Heart left ventricle (tissue), 16 donors: ENCODE data around the gene DPY30. TPM values are rescaled to one million over a fixed set of nuclear protein-coding genes. Genes with fewer than 3 reads are reported as not detected.
"Not testable (repeated sequence)": the region's sequence is repeated elsewhere in the genome, so short reads cannot be mapped to it uniquely, and the experiment has no call there.

Source experiments
- ATAC-seq, 4 donors: fragments of 200-7000 bp; cut with Tn5 transposase; one replicate each; pipeline ENCODE4 v1.9.1; 2020 to 2022; ENCODE audit warnings: moderate library complexity in 4 of 4, mild to moderate bottlenecking in 3 of 4, moderate number of reproducible peaks in 1 of 4
- DNase-seq, 5 donors: peaks; one replicate each; pipeline ENCODE4 v3.0.0-alpha.2; 2020
- H3K27ac ChIP-seq, 12 donors: fragments of 200-600 bp; sonication (generic) in 4 of 12; one replicate each; pipeline versions ENCODE4 v1.5.0 to v1.8.0; 2016 to 2022; ENCODE audit warnings: mild to moderate bottlenecking in 2 of 12
- H3K27me3 ChIP-seq, 9 donors: fragments of 200-600 bp; sonication (generic) in 2 of 9; one replicate each; pipeline versions ENCODE4 v1.5.1 to v1.8.0; 2016 to 2022; ENCODE audit warnings: mild to moderate bottlenecking in 3 of 9
- H3K36me3 ChIP-seq, 9 donors: fragments of 200-600 bp; sonication (generic) in 2 of 9; one replicate each; pipeline versions ENCODE4 v1.5.0 to v1.8.0; 2018 to 2022; ENCODE audit warnings: mild to moderate bottlenecking in 2 of 9
- H3K4me1 ChIP-seq, 12 donors: fragments of 200-600 bp; sonication (generic) in 4 of 12; one replicate each; pipeline versions ENCODE4 v1.5.0 to v1.8.0; 2016 to 2022; ENCODE audit warnings: mild to moderate bottlenecking in 3 of 12
- H3K4me3 ChIP-seq, 12 donors: fragments of 200-600 bp; sonication (generic) in 4 of 12; one replicate each; pipeline versions ENCODE4 v1.5.0 to v1.8.0; 2017 to 2022; ENCODE audit warnings: mild to moderate bottlenecking in 9 of 12, moderate library complexity in 4 of 12
- H3K9me3 ChIP-seq, 12 donors: fragments of 200-600 bp; sonication (generic) in 4 of 12; one replicate each; pipeline versions ENCODE4 v1.5.0 to v1.8.0; 2016 to 2022; ENCODE audit warnings: mild to moderate bottlenecking in 1 of 12
- POLR2A ChIP-seq, 2 donors: fragments of 450-650 bp; IDR thresholded peaks; one replicate each; pipeline ENCODE4 v1.6.1; 2017; ENCODE audit warnings: antibody characterized with exemption in 2 of 2, mild to moderate bottlenecking in 2 of 2, moderate library complexity in 2 of 2
- WGBS, 4 donors: extraction: QIAGEN DNeasy Blood & Tissue Kit in 2 of 4; methylation state at CpG; one replicate each; pipeline versions ENCODE4 v1.1.5 to v1.1.7; 2013 to 2018; 5-methylcytosine and 5-hydroxymethylcytosine counted together
- intact Hi-C, 10 donors: fragments of 100-400 bp; cut with DNase I; formaldehyde crosslinking; loops; one replicate each; pipeline versions ENCODE4 v1.11.1 to v1.14.2; 2022
- polyA plus RNA-seq, 2 donors: library from polyadenylated mRNA; stranded (reverse); fragments of 200-250 nt; gene quantifications; one replicate each; pipeline ENCODE4 v1.2.3, GENCODE V29; 2013
- total RNA-seq, 9 donors: library from RNA; depleted of rRNA in 2 of 9; stranded (reverse); fragments of >200 nt in 2 of 9; fragmentation: NEBNext Ultra II Directional in 3 of 9; extraction: Animal tissue kit (Norgen Biotek cat#: 25700) in 3 of 9; gene quantifications; one replicate each; pipeline versions ENCODE4 v1.1.0 to v1.2.4, GENCODE V29; 2016 to 2023
- TF ChIP-seq, protein P1 (sequence below), 12 donors: fragments of 200-600 bp; sonication (generic) in 4 of 12; IDR thresholded peaks; one replicate each; pipeline versions ENCODE4 v1.5.0 to v1.8.0; 2018 to 2022; ENCODE audit warnings: antibody characterized with exemption in 12 of 12, mild to moderate bottlenecking in 5 of 12
- donor health status: ischemic (EF 13 %, LVEDD 7.1; RV severe dilation, severe dysfunction).
- donor health status: healthy with polysubstance abuse.
- donor health status: DM: no; HTN: yes; CAD: no.
- donor health status: DM: no; HTN: no; CAD: no.
- donor health status: ischemic (EF 25% LVEDD 6.9; RV normal size, moderate dysfunction).
- donor health status: ischemic (EF 25% LVEDD 5.7; RV mildly dilated, moderate dysfunction).
- donor health status: healthy.
- donor health status: DM: yes; HTN: yes; CAD: no.
- donor health status: ischemic (EF 35%, LVEDD 5.7; RV mildly dilated, moderate dysfunction).
- donor health status: nonischemic (EF 11% LVEDD 7.7; RV severe dilation, severe dysfunction).
- donor health status: DM: yes; HTN: yes; CAD: no.
- donor health status: PGD.
- donor health status: ischemic (EF 29% LVEDD 5.4; RV normal size, mild dysfunction).
- donor health status: nonischemic (EF 23%, LVEDD 6.1; RV moderate dilation, normal function).

Gene DPY30
- total and polyA plus RNA-seq, 11 donors = 36.8 to 86.5 (median 42.9) TPM

DNA sequence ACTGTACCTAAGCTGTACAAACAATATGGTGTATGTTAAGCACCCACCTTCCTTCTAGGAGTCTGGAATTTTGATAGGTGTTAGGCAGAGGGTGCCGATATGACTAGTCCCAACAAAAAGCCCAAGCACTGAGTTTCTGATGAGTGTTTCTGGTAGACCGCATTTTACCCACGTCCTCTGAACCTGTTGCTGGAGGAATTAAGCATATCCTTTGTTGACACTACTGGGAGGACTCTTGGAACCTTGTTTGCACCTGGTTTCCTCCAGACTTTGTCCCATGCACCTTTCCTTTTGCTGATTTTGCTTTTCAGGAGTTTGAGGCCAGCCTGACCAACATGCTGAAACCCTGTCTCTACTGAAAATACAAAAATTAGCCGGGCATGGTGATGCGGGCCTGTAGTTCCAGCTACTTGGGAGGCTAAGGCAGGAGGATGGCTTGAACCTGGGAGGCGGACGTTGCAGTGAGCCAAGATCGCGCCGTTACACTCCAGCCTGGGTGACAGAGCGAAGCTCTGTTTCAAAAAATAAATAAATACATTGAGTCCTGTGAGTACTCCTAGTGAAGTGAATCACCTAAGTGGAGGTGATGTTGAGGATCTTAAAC is 12.3 kb upstream of the DPY30 start:
- DNase-seq (no peak), ATAC-seq (no peak)
- TF ChIP-seq, protein P1, sequence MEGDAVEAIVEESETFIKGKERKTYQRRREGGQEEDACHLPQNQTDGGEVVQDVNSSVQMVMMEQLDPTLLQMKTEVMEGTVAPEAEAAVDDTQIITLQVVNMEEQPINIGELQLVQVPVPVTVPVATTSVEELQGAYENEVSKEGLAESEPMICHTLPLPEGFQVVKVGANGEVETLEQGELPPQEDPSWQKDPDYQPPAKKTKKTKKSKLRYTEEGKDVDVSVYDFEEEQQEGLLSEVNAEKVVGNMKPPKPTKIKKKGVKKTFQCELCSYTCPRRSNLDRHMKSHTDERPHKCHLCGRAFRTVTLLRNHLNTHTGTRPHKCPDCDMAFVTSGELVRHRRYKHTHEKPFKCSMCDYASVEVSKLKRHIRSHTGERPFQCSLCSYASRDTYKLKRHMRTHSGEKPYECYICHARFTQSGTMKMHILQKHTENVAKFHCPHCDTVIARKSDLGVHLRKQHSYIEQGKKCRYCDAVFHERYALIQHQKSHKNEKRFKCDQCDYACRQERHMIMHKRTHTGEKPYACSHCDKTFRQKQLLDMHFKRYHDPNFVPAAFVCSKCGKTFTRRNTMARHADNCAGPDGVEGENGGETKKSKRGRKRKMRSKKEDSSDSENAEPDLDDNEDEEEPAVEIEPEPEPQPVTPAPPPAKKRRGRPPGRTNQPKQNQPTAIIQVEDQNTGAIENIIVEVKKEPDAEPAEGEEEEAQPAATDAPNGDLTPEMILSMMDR (IDR thresholded peaks at IDR 0.05) = no peak
- TF ChIP-seq POLR2A (IDR thresholded peaks at IDR 0.05) = no peak
- no peaks in the 10 kb centered on the region for H3K27me3 ChIP-seq
- WGBS, 4 donors = 91 to 96% (median 94%) methylated on average over 11 of the region's 11 CpGs
- no peak overlapping the region for H3K4me3 ChIP-seq
- intact Hi-C loops = no loop called here
- no peaks in the 10 kb centered on the region for H3K9me3 ChIP-seq
- H3K27ac ChIP-seq = no peak overlapping the region
- H3K36me3 ChIP-seq = no peaks in the 10 kb centered on the region
- H3K4me1 ChIP-seq = no peaks in the 10 kb centered on the region

DNA sequence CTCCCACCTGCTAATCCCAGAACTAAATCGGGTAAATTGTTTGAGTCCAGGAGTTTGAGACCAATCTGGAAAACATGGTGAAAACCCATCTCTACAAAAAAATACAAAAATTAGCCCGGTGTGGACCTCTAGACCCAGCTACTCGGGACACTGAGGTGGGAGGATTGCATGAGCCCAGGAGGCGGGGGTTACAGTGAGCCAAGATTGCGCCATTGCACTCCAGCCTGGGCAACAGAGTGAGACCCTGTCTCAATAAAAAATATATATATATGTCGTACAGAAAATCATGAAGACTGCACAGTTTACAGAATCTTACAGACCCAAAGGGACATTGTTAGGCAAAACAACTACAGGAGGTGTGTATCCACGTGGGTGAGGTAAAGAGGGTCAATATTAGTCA is 4.0 kb upstream of the DPY30 start:
- H3K4me1 ChIP-seq = peaks cover 0 to 13% (median 7%) of the 10 kb centered on the region in 12 donors
- H3K4me3 ChIP-seq = no peak overlapping the region
- no peak for ATAC-seq
- no peaks in the 10 kb centered on the region for H3K36me3 ChIP-seq
- no peaks in the 10 kb centered on the region for H3K27me3 ChIP-seq
- no peak overlapping the region for H3K27ac ChIP-seq
- intact Hi-C loops = no loop called here
- H3K9me3 ChIP-seq = no peaks in the 10 kb centered on the region
- TF ChIP-seq POLR2A (IDR thresholded peaks at IDR 0.05) = no peak
- TF ChIP-seq, protein P1 (IDR thresholded peaks at IDR 0.05) = no peak
- no peak for DNase-seq
- WGBS, 4 donors = 78 to 87% (median 83%) methylated on average over 7 of the region's 7 CpGs

DNA sequence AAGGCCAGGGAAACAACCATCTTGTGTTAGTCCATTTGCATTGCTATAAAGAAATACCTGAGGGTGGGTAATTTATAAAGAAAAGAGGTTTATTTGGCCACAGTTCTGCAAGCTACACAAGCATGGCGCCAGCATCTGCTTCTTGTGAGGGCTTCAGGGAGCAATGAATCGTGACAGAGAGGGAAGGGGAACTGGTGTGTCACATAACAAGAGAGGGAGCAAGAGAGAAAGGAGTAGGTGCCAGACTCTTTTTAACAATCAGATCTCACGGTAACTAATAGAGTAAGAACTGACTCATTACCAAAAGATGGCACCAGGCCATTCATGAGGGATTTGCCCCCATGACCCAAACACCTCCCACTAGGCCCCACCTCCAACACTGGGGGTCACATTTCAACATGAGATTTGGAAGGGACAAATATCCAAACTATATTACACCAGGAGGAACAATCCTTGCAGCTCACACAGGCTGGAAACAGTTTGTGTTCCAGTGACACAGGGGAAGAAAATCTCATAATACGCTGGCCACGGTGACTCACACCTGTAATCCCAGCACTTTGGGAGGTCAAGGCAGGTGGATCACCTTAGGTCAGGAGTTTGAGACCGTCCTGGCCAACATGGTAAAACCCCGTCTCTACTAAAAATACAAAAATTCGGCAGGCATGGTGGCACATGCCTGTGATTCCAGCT is 5.3 kb downstream of the DPY30 start:
- WGBS, 4 donors = 86 to 91% (median 88%) methylated on average over 8 of the region's 8 CpGs
- H3K4me3 ChIP-seq, H3K27me3 ChIP-seq, H3K9me3 ChIP-seq, H3K27ac ChIP-seq, DNase-seq, ATAC-seq: not testable (repeated sequence)
- intact Hi-C loops = loop anchor here in 1 of 10 donors (10.0 kb wide), 1 partner anchor 130 kb away; the partner anchor contains the start of gene SLC30A6
- Histone ChIP-seq H3K36me3 (peaks cover 0 to 53% (median 32%) of the 10 kb centered on the region in 9 donors), H3K4me1 (peaks cover 0 to 11% (median 8%) of the 10 kb centered on the region in 12 donors)

DNA sequence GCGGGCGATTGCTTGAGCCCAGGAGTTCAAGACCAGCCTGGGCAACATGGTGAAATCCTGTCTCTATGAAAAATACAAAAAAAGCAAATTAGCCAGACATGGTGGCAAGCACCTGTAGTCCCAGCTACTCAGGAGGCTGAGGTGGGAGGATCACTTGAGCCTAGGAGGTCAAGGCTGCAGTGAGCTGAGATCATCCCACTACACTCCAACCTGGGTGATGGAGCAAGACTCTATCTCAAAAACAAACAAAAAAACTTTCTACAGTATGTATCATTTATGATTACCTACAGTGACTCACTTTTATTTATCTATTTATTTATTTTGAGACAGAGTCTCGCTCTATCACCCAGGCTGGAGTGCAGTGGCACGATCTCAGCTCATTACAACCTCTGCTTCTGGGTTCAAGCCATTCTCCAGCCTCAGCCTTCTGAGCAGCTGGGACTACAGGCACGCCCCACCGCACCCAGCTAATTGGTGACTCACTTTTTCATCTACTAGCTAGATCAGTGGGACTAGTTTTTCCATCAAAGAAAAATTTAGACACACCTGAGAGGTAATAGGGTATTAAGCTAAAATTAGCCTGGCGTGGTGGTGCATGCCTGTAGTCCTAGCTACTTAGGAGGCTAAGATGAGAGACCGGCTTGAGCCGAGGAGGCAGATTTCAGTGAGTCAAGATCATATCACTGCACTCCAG is 20.7 kb downstream of the DPY30 start:
- intact Hi-C loops = loop anchor here in 3 of 10 donors (10.0 kb wide), 3 partner anchors 46 to 146 kb away; partner anchors contain the start of genes SLC30A6 (in 1 of the 3) and SPAST (in 1 of the 3)
- H3K36me3 ChIP-seq = peaks cover 0 to 91% (median 56%) of the 10 kb centered on the region in 9 donors
- ATAC-seq, DNase-seq, H3K4me1 ChIP-seq, H3K27ac ChIP-seq, H3K4me3 ChIP-seq, H3K27me3 ChIP-seq, H3K9me3 ChIP-seq: not testable (repeated sequence)
- 95 to 99% (median 98%) methylated on average over 9 of the region's 9 CpGs for WGBS, 4 donors

DNA sequence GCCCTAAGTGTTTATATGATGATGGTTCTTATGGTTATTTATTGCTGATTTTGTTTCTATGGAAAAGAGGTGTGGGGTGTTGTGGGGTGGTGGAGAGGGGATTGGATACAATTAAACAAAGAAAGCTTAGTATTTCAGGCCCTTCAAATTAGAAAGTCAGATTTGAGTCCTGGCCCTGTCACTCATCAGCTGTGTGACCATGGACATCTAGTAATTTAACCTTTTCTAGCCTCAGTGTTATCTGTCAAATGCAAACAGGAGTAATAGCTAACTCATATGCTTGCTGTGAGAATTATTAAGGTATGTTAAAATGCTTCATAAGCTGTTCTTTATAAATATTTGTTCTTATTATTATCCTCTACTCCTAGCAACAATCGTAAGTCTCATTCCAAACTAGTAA is 26.7 kb downstream of the DPY30 start:
- Histone ChIP-seq H3K4me1 (peaks cover 0 to 27% (median 15%) of the 10 kb centered on the region in 12 donors), H3K4me3 (no peak overlapping the region), H3K27me3 (no peaks in the 10 kb centered on the region), H3K36me3 (peaks cover 0 to 35% (median 10%) of the 10 kb centered on the region in 9 donors), H3K9me3 (no peaks in the 10 kb centered on the region), H3K27ac (peak overlapping the region in 1 of 12 donors; percentile 98)
- intact Hi-C loops = loop anchor here in 6 of 10 donors (5.0 to 10.0 kb wide), 6 partner anchors 49 to 344 kb away; partner anchors contain the start of genes SPAST (in 2 of the 6), BIRC6 (in 1 of the 6) and SLC30A6 (in 1 of the 6)
- 89 to 100% (median 97%) methylated on average over 1 of the region's 1 CpG for WGBS, 4 donors
- no peak for DNase-seq
- TF ChIP-seq, protein P1 (IDR thresholded peaks at IDR 0.05) = no peak
- no peak for TF ChIP-seq POLR2A (IDR thresholded peaks at IDR 0.05)
- ATAC-seq = no peak
